GM12891 (cell line): ENCODE measurements around the gene RPL10A.

Experiments
- DNase-seq: peaks from one replicate; pipeline ENCODE4 v3.0.0; 2011; ENCODE audit warnings: low spot score; ENCODE audit not compliant: insufficient read length
- FAIRE-seq: peaks from 2 replicates; lab custom pipeline; 2011; peaks lifted over from hg19 to GRCh38; lab: Jason Lieb, UNC
- PAX5 ChIP-seq: IDR thresholded peaks from 2 replicates; pipeline ENCODE4 v1.6.1; 2011; ENCODE audit warnings: low read length, moderate library complexity, mild to moderate bottlenecking; ENCODE audit not compliant: insufficient read depth, severe bottlenecking
- POLR2A ChIP-seq: IDR thresholded peaks from 2 replicates; pipeline ENCODE4 v1.6.1; 2011; ENCODE audit warnings: low read depth, low read length, control low read depth
- POLR2AphosphoS5 ChIP-seq: IDR thresholded peaks from 2 replicates; pipeline ENCODE4 v1.6.1; 2011; ENCODE audit warnings: low read depth, low read length, control low read depth
- POU2F2 ChIP-seq: IDR thresholded peaks from 2 replicates; pipeline ENCODE4 v1.6.1; 2011; ENCODE audit warnings: low read depth, mild to moderate bottlenecking, control low read depth, low read length, moderate library complexity
- SPI1 ChIP-seq: IDR thresholded peaks from 2 replicates; pipeline ENCODE4 v1.6.1; 2011; ENCODE audit warnings: low read depth, low read length, control low read depth
- TAF1 ChIP-seq: IDR thresholded peaks from 2 replicates; pipeline ENCODE4 v1.6.1; 2011; ENCODE audit warnings: low read depth, low read length, control low read depth

The RPL10A gene

GRCh38 chr6:35518566-35519312 lies 50.5 kb downstream of the RPL10A start:
- DNase-seq: no peak
- TF ChIP-seq POLR2A: no peak
- no peak for TF ChIP-seq SPI1
- no peak for TF ChIP-seq PAX5
- TF ChIP-seq POLR2AphosphoS5: no peak
- no peak for TF ChIP-seq TAF1
- no peak for TF ChIP-seq POU2F2
- no peak for FAIRE-seq

- no peak for DNase-seq
- no peak for FAIRE-seq
- TF ChIP-seq POLR2AphosphoS5 (no peak), SPI1 (no peak), POLR2A (no peak), TAF1 (no peak), POU2F2 (no peak)
Measured at GRCh38 chr6:35519313-35520015, 51.3 kb downstream of the RPL10A start.
